Vagina (tissue), 2 donors: Measurements from ENCODE around the gene BFSP1. TPM values are rescaled to one million over a fixed set of nuclear protein-coding genes. Genes with fewer than 3 reads are reported as not detected.

ENCODE experiments used
- DNase-seq, 2 donors: peaks; one replicate each; pipeline ENCODE4 v3.0.0-alpha.2; 2017; ENCODE audit errors: extremely low spot score in 2 of 2
- H3K27ac ChIP-seq: fragments of 200-600 bp; sonication (generic); one replicate; pipeline ENCODE4 v1.5.1; 2019
- H3K27me3 ChIP-seq: fragments of 200-600 bp; sonication (generic); one replicate; pipeline ENCODE4 v1.5.1; 2019
- H3K36me3 ChIP-seq, 2 donors: fragments of 200-600 bp; sonication (generic); one replicate each; pipeline ENCODE4 v1.5.1; 2017 to 2019
- H3K4me1 ChIP-seq: fragments of 200-600 bp; sonication (generic); one replicate; pipeline ENCODE4 v1.5.1; 2019
- H3K4me3 ChIP-seq, 2 donors: fragments of 200-600 bp; sonication (generic); 1 replicate in 1 of 2; 2 replicates in 1 of 2; pipeline ENCODE4 v1.5.1; 2016 to 2019
- H3K9me3 ChIP-seq: fragments of 200-600 bp; sonication (generic); one replicate; pipeline ENCODE4 v1.5.1; 2019
- POLR2A ChIP-seq, 2 donors: fragments of 450-650 bp; IDR thresholded peaks; one replicate each; pipeline ENCODE4 v1.6.1; 2017; ENCODE audit warnings: antibody characterized with exemption in 2 of 2, mild to moderate bottlenecking in 2 of 2, moderate library complexity in 2 of 2
- POLR2AphosphoS5 ChIP-seq, 2 donors: sonication (generic); formaldehyde crosslinking; IDR thresholded peaks; one replicate each; pipeline ENCODE4 v1.9.0; 2017; ENCODE audit warnings: antibody characterized with exemption in 2 of 2, mild to moderate bottlenecking in 2 of 2, low read depth in 1 of 2; ENCODE audit not compliant: insufficient read depth in 1 of 2
- intact Hi-C: fragments of 100-400 bp; cut with DNase I; formaldehyde crosslinking; loops from one replicate; pipeline ENCODE4 v1.15.1; 2023
- total RNA-seq: library from RNA; depleted of rRNA; stranded (reverse); fragments of >200 nt; gene quantifications from one replicate; pipeline ENCODE4 v1.2.3, GENCODE V29; 2016
- TF ChIP-seq, protein P1 (sequence below), 3 experiments: fragments of 450-650 bp in 2 of 3; fragments of 200-600 bp in 1 of 3; sonication (generic) in 1 of 3; IDR thresholded peaks; one replicate each; pipeline ENCODE4 v1.5.1; 2017 to 2019; ENCODE audit warnings: antibody characterized with exemption in 3 of 3, mild to moderate bottlenecking in 2 of 3, moderate library complexity in 2 of 3

The BFSP1 gene
- total RNA-seq, 1 donor from 2014 or later: 0.49 TPM

DNA sequence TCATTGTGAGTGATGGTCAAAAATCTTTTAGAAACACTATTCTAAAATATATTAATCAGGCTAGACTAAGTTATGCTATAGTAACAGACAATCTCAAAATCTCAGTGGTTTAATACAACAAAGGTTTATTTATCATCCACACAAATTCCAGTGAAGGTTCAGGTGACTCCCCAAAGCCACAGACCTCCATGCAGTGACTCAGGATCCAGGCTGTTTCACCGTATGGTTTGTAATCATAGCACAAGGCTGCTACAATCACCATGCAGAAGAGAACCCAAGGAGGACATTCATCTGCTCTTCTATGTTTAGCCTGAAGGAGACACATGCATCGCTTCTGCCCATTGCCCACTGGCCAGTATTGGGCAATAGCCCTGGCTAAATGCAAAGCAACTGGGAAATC is 46.2 kb downstream of the BFSP1 start:
- Histone ChIP-seq H3K4me1 (no peaks in the 10 kb centered on the region), H3K27ac (no peak overlapping the region), H3K27me3 (no peaks in the 10 kb centered on the region), H3K9me3 (no peaks in the 10 kb centered on the region), H3K36me3 (no peaks in the 10 kb centered on the region), H3K4me3 (no peak overlapping the region)
- intact Hi-C loops: no loop called here
- TF ChIP-seq, protein P1, sequence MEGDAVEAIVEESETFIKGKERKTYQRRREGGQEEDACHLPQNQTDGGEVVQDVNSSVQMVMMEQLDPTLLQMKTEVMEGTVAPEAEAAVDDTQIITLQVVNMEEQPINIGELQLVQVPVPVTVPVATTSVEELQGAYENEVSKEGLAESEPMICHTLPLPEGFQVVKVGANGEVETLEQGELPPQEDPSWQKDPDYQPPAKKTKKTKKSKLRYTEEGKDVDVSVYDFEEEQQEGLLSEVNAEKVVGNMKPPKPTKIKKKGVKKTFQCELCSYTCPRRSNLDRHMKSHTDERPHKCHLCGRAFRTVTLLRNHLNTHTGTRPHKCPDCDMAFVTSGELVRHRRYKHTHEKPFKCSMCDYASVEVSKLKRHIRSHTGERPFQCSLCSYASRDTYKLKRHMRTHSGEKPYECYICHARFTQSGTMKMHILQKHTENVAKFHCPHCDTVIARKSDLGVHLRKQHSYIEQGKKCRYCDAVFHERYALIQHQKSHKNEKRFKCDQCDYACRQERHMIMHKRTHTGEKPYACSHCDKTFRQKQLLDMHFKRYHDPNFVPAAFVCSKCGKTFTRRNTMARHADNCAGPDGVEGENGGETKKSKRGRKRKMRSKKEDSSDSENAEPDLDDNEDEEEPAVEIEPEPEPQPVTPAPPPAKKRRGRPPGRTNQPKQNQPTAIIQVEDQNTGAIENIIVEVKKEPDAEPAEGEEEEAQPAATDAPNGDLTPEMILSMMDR (IDR thresholded peaks at IDR 0.05): no peak
- TF ChIP-seq POLR2AphosphoS5 (IDR thresholded peaks at IDR 0.05; ENCODE audit: insufficient read depth in 1 of 2, low read depth in 1 of 2) (no peak), POLR2A (IDR thresholded peaks at IDR 0.05) (no peak)
- no peak for DNase-seq

DNA sequence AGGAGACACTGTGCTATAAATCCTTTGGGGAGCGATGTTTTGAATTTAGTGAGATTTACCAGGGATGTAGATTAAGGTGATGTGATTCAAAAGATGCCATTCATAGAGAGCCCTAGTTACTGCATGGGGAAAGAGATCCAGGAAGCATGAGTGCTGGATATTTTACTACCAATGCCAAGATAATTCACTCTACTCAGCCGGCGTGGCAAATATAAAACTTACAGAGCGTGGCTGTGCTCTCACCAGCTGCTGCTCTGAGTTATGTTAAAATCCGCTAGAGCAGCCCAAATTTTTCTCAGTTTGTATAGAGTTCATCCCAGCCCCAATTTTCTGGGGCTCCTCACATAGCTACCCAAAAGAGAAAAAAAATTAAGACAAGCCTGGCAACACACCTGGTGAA is 48.6 kb downstream of the BFSP1 start:
- Histone ChIP-seq H3K4me1 (no peaks in the 10 kb centered on the region), H3K4me3 (no peak overlapping the region), H3K36me3 (no peaks in the 10 kb centered on the region), H3K9me3 (no peaks in the 10 kb centered on the region), H3K27me3 (no peaks in the 10 kb centered on the region), H3K27ac (no peak overlapping the region)
- intact Hi-C loops: no loop called here
- no peak for DNase-seq
- TF ChIP-seq, protein P1 (IDR thresholded peaks at IDR 0.05): no peak

DNA sequence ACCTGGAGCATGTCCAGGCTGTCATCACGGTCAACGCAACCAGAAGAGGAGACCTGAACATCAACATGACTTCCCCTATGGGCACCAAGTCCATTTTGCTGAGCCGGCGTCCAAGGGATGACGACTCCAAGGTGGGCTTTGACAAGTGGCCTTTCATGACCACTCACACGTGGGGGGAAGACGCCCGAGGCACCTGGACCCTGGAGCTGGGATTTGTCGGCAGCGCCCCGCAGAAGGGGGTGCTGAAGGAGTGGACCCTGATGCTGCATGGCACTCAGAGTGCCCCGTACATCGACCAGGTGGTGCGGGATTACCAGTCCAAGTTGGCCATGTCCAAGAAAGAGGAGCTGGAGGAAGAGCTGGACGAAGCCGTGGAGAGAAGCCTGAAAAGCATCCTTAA is 49.5 kb downstream of the BFSP1 start:
- intact Hi-C loops: no loop called here

DNA sequence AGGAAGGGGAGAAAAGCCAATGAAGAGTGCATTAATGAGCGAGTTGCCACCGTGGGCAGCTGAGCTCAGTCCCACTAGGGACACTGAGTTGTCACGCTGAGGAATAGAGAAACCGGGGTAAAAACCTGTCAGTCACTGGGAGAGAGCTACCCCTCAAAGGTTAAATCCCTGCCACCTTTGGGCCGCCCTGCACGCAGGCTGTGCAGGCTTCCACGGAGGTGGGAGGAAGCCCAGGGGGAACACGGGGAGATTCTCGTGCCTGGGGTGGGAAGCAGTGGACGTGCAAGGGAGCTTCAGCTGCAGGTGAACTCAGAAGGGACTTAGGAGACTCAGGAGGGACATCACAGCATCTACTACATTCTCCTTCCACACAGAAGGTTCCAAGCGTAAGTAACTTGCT is 50.5 kb downstream of the BFSP1 start:
- Histone ChIP-seq H3K36me3 (no peaks in the 10 kb centered on the region), H3K27ac (no peak overlapping the region), H3K4me3 (no peak overlapping the region), H3K4me1 (no peaks in the 10 kb centered on the region), H3K27me3 (no peaks in the 10 kb centered on the region), H3K9me3 (no peaks in the 10 kb centered on the region)
- TF ChIP-seq, protein P1 (IDR thresholded peaks at IDR 0.05): no peak
- no peak for TF ChIP-seq POLR2A (IDR thresholded peaks at IDR 0.05)
- no peak for TF ChIP-seq POLR2AphosphoS5 (IDR thresholded peaks at IDR 0.05; ENCODE audit: insufficient read depth in 1 of 2, low read depth in 1 of 2)
- intact Hi-C loops: no loop called here
- no peak for DNase-seq

More for the DNA sequence above, 49.5 kb downstream of the BFSP1 start:
- Histone ChIP-seq H3K36me3 (no peaks in the 10 kb centered on the region), H3K9me3 (no peaks in the 10 kb centered on the region), H3K4me1 (no peaks in the 10 kb centered on the region), H3K4me3 (no peak overlapping the region), H3K27ac (no peak overlapping the region), H3K27me3 (no peaks in the 10 kb centered on the region)
- no peak for DNase-seq
- TF ChIP-seq POLR2AphosphoS5 (IDR thresholded peaks at IDR 0.05; ENCODE audit: insufficient read depth in 1 of 2, low read depth in 1 of 2): no peak
- TF ChIP-seq, protein P1 (IDR thresholded peaks at IDR 0.05): no peak
- TF ChIP-seq POLR2A (IDR thresholded peaks at IDR 0.05): no peak

DNA sequence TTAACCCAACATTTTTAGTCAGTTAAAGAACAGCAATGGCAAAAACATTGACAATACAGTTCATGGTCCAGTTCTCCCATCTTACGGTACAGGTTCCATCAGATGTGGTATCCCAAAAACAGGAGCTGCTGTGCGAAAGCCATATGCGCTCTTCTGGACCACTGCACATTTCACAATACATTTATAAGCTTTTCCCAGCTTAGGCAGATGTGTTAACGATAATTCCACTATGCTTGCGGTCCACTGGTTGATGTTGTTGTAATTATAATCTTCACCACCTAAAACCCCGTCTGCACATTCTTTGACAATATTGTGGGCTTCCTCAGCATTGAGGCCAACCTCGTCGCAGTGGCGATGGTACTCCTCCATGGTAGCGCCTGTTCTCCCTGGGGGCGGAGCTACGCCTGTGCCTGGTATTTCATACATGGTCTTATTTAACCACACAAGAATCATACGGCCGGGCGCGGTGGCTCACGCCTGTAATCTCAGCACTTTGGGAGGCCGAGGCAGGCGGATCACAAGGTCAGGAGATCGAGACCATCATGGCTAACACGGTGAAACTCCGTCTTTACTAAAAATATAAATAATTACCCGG is 52.0 kb downstream of the BFSP1 start:
- Histone ChIP-seq H3K4me1 (no peaks in the 10 kb centered on the region), H3K36me3 (no peaks in the 10 kb centered on the region), H3K9me3 (no peaks in the 10 kb centered on the region), H3K27ac (no peak overlapping the region), H3K4me3 (no peak overlapping the region), H3K27me3 (no peaks in the 10 kb centered on the region)
- no peak for TF ChIP-seq POLR2AphosphoS5 (IDR thresholded peaks at IDR 0.05; ENCODE audit: insufficient read depth in 1 of 2, low read depth in 1 of 2)
- TF ChIP-seq POLR2A (IDR thresholded peaks at IDR 0.05): no peak
- TF ChIP-seq, protein P1 (IDR thresholded peaks at IDR 0.05): no peak
- intact Hi-C loops: no loop called here
- DNase-seq: no peak
